ENCODE measurements around the gene ITGA8.
A peak's percentile ranks its signal among the peaks of the same experiment; 100 is the strongest.
"Not testable (repeated sequence)": the region's sequence is repeated elsewhere in the genome, so short reads cannot be mapped to it uniquely, and the experiment has no call there.

ITGA8 gene

DNA sequence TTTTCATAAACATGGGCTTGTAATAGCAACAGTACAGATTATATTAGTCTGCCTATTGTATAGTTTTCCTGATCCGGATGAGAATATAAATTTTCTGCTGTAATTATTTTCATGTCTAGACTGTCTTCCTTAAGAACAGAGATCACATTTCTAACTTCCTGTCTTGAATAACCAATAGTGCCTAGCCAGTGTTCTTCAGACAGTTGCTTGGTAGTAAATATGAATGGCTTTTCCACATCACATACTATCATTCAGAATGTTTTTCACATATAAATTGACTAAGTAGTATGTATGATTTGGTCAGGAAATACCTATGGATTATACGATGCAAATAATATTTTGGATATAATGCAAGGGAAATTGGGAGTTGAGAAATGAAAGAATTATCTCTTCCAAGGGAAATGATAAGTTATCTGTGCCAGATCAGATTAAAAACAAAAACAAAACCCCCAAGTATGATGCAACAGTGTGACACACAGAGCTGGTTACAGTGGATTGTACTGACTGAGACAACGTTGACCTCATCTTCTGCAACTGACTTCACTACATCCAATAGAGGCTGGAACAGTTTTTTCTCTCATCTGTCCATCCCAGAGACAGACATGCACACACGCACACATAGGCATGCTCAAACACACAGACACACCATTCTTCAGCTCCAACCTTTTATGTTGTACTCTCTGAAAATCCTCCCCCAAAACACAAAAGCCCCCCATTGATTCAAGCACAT is 16.4 kb downstream of the ITGA8 start:
- intact Hi-C loops (cut with DNase I), result no loop called here
- DNase-seq, result no peak

DNA sequence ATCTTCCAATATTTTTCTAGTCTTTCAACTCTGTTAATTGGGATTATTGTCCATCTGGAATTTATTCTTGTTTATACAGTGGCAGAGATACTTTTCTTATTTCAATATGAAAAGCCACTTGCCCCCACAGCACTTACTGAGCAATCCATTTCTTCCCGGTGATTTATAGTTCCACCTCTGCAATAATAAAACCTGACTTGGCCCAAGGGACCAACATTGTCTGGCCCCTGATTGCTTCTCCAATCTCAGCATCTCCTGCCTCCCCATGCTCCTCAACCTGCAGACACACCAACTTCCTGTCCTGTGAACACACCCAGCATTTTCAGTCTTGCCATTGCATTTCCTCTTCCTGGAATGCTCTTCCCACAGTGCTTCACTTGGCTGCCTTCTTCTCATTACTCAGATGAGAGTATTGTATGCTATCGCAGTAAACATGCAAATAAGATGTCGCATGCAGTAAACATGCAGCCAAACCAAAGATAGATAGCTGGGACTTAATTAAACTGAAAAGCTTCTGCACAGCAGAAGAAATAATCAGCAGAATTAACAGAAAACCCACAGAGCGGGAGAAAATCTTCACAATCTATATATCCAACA is 19.5 kb downstream of the ITGA8 start:
- DNase-seq, result no peak
- intact Hi-C loops (cut with DNase I), result no loop called here

DNA sequence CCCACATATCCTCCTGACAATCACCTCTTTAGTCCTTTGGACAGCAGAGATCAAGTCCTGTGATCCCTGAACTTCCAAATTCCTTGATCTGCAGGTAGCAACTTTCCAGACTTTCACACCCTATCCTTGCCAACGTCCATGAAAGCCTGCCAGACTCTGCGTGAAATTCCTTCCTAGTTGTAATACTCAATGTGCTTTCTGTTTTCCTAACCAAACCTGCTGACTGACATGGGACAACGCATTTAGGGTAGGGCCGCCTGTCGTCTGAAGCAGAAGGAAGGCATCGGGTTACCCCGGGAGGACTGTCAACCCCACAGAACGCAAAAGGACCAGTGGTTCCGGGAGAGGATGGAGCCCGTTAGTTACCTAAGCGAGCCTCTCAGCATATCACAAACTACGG is 23.9 kb downstream of the ITGA8 start:
- intact Hi-C loops (cut with DNase I), result no loop called here
- no peak for DNase-seq

DNA sequence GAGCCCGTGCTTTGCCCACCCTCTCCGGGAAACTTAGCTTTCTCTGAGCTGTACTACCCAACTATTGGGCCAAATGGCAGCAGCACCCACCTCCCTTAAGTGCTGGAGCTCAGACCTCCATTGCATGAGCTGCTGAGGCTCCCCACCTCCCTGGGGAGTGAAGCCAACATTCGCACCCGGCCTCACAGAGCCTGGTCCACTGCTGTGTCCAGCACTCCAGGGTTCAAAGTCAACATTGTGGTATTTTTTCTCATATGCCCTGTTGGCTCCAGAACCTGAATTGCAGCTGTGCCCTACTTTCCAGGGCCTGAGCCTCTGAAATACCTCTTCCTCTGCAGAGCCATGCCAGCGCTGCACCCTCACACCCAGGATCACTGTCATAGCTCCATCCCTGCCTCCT is 29.7 kb downstream of the ITGA8 start:
- intact Hi-C loops (cut with DNase I), result no loop called here
- peak in 3 of 10 donors; percentile 59 to 78 (median 69) for DNase-seq

DNA sequence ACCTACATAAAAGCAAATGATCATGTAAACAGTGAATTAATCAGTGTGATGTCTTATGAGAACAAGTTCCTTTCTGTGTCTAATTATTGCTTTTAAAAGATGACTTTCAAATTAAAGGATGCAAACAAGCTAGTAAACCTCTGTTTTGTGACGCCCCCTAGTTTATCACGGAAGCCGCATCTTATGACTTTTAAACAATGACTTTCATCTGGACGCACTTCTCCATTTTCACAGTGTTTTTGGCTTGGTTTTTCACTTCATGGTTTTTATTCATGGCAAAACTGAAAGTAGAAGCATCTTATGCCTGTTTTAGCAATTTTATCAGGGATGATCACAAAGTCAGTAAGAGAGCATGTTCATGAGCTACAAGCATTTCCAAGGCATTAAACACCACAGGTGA is 35.0 kb downstream of the ITGA8 start:
- intact Hi-C loops (cut with DNase I), result no loop called here
- DNase-seq, result no peak

DNA sequence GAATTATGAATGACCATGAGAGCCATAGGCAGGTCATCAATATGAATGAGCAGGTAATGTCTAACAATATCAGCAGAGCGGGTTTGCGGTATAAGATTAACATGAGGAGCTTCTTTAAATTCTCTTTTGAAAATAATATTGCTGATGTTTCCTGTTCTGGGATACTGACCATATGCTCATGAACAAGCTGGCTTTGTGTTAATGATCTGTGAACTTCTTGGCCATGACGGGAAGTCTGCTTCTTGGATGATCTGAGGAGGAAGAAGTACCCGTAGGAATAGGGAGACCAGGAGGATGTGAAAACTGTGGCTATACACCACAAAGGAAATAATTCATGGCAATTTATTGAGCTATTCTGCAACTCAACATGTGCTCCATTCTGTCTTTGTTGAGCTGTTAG is 38.6 kb downstream of the ITGA8 start:
- no peak for DNase-seq

DNA sequence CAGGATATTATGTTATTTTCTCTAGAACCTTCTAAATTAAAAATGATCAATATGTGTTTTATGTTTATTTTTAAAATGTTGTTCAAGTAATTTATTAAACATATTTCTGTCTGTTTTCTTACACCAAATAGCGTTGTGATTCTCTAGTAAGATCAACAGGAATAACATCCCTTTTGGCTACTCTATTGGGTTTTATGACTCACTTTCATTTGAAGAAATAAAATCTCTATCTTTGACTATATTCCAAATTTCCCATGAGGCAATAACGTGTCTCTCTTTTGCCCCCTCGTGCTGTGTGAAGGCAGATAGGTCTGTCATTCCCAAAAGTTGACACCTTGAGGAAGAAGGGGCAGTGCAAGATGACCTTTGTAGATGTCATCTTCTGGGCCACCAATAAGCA is 40.9 kb downstream of the ITGA8 start:
- intact Hi-C loops (cut with DNase I), result no loop called here
- DNase-seq, result no peak

More for the DNA sequence above, 38.6 kb downstream of the ITGA8 start:
- intact Hi-C loops (cut with DNase I), result no loop called here

DNA sequence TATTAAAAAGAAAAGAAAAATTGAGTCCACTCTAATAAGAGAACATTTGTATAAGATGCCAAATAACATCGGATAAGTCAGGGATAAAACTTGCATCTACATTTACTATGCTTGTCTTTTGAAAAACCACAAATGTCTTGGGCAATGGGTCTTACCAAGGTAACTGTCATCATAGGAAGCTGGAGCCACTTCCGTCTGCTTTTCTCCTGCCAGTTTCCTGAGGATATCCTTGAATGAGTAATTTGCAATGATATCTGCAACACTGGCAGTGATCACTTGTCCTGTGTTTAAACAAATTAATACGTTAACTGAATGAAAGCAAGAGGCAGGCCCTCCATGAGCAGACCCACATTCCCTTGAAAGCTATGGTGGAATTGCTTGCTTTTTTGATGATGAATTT is 47.3 kb downstream of the ITGA8 start:
- no peak for DNase-seq
- intact Hi-C loops (cut with DNase I), result no loop called here

DNA sequence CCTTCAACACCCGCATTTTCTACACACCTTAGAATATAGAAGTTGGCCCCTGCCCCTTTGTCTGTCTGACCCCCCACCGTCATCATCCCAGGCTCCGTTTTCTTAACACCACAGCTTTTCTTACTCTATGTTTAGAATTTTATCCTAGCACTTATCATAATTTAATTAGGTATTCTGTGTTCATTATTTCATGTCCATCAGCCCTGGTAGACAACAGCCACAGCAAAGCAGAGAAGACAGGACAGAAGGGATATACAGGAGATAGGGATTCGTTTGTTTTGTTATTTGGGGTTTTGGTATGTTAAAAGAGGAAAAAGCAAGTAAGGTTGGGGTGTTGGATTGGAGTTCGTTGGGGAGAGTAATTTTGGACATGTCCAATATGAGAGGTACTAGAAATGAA is 48.8 kb downstream of the ITGA8 start:
- DNase-seq, result no peak
- intact Hi-C loops (cut with DNase I), result no loop called here

DNA sequence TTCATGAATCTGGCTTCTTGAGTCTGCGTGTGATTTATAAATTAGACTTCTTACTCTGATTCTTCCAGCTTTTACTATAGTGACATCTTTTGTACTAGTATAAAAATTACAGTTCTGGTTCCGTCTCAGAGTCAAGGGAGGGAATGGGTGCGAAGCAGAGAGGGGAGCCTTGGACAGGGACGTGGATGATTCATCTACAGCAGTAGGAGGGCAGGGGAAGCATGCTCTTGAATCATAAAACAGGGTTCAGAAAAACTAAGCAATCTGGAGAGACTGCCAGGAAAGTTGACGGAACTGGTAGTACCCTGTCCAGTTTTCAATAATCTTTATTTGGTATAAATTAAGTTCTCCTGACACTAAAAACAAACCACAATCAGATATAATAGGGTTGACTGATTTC is 58.1 kb downstream of the ITGA8 start:
- intact Hi-C loops (cut with DNase I), result no loop called here
- DNase-seq, result no peak

DNA sequence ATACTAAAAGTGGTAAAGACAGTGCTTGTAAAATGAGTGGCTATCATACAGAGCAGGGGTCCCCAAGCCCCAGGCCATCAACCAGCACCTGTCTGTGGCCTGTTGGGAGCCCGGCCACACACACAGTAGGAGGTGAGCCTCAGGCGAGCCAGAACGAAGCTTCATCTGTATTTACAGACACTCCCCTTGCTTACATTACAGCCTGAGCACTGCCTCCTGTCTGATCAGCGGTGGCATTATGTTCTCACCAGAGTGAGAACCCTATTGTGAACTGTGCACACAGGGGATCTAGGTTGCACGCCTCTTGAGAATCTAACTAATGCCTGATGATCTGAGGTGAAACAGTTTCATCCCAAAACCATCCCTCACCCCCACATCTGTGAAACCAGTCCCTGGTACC is 58.7 kb downstream of the ITGA8 start:
- intact Hi-C loops (cut with DNase I), result no loop called here
- no peak for DNase-seq

DNA sequence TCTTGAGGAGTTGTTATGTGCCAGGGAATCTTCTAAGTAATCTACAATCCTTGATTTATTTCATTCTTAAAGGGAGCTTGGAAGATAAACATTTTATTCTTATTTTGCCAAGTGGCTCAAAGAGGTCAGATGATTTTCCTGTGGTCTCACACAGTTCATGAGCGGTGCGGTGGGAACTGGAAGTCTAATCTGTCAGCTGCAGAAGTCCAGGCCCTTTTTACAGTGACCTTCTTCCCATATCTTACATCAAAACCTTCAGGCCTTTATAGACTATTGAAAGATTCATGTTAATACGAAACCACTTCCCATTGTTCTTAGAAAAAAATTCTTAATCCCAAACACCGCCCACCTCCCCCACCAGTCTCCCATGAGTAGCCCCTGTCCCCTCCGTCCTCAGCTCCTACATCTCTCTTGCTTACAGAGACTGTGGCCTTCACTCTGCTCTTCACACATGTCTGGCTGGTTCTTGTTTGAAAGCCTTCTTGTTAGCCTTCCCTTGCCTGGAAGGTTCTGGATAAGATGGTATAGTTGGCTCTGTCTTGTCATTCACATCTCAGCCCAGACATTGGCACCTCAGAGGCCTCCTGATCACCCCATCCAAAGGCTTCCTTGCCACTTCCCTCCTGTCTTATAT is 61.5 kb downstream of the ITGA8 start:
- intact Hi-C loops (cut with DNase I), result no loop called here
- DNase-seq, result no peak

DNA sequence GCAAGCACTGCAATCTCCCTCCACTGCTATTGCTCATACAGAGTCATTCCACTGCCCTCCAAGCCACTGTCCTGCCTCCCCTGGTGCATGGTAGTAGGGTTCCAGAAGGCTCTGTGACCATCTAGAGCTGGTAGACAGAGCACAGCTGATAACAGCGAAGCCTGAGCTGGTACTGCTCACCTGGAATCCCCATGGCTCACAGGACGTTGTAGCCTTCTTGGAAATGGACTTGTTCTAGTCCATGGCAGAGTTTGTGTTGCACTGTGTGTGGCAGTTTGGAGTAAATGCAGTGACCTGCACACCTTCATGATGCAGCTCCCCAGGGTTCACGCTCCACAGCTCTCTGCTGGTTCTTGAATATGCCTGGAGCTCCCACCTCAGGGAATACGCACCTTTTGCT is 67.0 kb downstream of the ITGA8 start:
- no peak for DNase-seq
- intact Hi-C loops (cut with DNase I), result no loop called here

DNA sequence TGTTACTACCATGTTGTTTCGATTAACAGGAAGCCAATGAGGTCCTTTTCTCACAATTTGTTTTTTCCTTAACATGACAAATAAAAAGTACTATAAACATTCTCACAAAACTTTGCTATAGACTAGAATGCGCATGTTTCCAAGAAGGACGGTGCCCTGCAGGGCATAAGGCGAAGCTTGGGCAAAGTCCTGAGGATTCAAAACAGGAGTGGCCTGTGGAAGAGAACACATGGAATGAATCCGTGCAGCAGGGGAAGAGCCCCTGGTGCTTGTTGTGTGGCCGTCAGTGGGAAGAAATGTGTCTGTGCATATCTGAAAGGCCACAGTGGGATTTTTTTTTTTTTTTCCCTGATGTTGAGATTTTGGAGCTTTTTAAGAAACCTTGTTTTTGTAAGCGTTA is 67.6 kb downstream of the ITGA8 start:
- intact Hi-C loops (cut with DNase I), result no loop called here
- no peak for DNase-seq

DNA sequence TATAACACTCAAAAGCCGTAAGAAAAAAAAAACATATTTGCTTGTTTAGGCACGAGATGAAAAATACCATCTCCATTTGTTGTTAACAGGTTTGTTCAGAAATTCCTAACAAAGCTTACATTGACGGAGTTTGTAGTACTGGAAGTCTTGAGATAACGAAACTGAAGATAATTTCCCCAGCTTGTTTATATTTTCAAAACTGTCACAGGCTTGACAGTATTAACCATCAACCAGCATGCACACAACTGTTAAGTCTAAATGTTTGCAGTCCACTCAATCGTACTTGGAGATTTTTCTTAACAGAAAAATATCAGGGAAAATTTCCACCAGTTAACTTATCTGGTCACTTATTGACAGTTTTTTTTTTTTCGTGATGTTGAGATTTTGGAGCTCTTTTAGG is 68.5 kb downstream of the ITGA8 start:
- intact Hi-C loops (cut with DNase I), result no loop called here

DNA sequence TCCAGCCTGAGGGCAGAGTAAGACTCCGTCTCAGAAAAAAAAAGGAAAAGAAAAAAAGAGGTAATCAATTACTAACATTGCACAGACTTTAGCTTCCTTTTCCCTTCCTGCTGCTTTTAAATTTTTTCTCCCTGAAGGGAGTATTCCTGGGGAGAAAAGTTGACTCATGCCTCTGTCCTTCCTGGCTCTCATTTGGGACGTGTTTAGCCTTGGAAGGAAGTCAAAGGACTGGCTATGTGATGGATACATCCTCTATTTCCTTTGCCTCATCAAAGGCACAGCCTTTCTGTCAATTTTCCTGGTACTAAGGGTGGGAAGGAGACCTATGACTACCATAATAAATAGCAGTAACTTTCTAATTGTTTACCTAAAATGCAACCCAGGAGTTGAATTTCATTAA is 77.6 kb downstream of the ITGA8 start:
- intact Hi-C loops (cut with DNase I), result no loop called here
- no peak for DNase-seq

More for the DNA sequence above, 68.5 kb downstream of the ITGA8 start:
- no peak for DNase-seq

DNA sequence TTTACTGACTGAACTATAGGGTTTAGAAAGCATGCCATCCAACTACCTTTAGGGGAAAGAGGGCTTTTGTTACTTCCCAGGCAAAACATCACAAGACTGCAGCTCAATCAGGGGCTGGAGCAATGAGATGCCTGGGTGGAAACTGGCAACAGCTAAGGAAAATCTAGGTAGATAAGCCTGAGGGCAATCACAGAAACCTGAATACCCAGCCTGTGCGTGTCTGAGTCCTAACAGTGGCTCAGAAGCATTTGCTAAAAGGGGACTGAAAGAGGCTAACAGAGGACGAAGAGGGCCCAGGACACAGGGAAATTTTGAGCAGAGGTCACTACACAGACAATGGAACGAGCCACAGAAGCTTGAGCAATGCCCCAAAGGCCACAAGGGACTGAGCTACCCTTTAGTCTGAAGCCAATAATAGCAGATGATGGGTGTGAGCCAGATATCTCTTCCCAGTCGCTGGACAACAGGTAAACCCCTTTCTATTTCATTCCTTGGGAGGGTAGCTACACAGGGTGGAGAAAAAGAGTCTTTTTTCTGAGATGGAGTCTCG is 79.1 kb downstream of the ITGA8 start:
- intact Hi-C loops (cut with DNase I), result no loop called here
- no peak for DNase-seq

DNA sequence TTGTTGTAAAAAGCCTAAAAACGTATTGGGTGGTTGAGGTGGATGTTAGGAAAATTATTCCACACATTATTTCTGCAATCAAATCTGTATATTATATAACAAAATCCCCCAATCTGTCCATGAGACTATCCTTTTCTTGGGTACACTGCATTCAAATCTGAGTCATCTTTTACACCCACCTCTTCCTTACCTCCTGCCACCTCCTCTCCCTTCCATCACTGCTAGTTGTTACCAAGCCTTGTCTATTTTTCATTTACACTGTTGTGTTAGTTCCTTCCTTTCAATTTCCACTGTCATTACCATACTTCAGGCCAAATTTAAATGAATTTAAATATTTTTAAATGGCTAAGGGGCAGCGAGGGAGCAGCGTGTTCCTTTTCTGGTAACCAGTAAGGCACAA is 83.3 kb downstream of the ITGA8 start:
- no peak for DNase-seq
- intact Hi-C loops (cut with DNase I), result no loop called here

DNA sequence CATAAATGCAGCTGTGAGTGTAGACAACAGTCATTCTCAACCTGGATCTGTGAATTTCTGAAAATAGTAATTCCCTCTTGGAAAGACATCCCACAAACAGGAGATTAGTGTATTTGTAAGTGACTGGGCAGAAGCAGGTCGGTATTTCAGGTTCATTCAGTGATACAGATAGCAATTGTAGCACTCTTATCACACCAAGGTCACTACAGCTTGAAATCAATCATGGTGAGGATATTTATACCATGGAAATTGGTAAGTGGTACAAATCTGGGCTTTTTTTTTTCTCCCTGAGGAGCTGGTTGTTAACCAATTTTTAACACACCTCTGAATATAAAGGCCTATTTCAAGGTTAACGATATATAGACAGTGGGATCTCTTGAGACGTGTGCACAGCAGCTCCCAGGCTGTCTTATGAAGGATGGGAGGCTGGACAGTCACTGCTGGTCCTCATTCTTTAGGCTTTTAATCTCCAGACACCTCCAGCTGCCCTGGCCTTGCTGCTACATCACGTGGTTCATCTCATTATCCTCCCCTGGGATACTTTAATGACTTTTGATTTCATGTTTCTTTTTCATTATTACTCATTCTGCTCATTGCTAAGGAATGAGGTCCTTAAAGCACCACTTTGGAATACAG is 87.1 kb downstream of the ITGA8 start:
- intact Hi-C loops (cut with DNase I), result no loop called here

DNA sequence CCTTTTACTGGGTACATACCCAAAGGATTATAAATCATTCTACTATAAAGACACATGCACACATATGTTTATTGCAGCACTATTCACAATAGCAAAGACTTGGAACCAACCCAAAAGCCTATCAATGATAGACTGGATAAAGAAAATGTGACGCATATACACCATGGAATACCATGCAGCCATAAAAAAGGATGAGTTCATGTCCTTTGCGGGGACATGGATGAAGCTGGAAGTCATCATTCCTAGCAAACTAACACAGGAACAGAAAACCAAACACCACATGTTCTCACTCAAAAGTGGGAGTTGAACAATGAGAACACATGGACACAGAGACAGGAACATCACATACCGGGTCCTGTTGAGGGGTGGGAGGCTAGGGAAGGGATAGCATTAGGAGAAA is 88.5 kb downstream of the ITGA8 start:
- DNase-seq; intact Hi-C loops (cut with DNase I): not testable (repeated sequence)

More for the DNA sequence above, 87.1 kb downstream of the ITGA8 start:
- DNase-seq, result no peak

DNA sequence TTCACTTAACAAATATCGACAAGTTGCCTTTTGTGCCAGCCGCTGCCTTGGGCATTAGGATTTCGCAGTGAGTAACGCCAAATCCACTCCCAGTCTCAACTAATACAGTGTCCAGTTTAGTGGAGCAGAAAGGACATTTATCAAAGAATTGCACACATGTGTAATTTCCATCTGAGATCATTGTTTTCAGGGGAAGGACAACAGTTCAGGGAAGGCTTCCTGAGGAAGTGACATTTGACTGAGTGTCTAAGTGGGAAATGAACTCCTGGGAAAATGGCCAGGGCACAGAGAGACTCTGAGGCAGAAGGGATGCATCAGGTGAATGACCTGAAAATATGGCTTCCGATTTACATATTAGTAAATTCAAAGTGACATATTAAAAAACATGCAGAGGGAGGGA is 89.4 kb downstream of the ITGA8 start:
- no peak for DNase-seq
- intact Hi-C loops (cut with DNase I), result no loop called here

Measured in posterior cingulate gyrus (tissue), 11 donors.